Stromal cell of bone marrow (primary cell): Measurements from ENCODE around the gene MAP7D3.
"Not testable (repeated sequence)": the region's sequence is repeated elsewhere in the genome, so short reads cannot be mapped to it uniquely, and the experiment has no call there.

Experiments
- DNase-seq: peaks from one replicate; pipeline ENCODE4 v3.0.0-alpha.2; 2012; ENCODE audit warnings: low read depth

The MAP7D3 gene

DNA sequence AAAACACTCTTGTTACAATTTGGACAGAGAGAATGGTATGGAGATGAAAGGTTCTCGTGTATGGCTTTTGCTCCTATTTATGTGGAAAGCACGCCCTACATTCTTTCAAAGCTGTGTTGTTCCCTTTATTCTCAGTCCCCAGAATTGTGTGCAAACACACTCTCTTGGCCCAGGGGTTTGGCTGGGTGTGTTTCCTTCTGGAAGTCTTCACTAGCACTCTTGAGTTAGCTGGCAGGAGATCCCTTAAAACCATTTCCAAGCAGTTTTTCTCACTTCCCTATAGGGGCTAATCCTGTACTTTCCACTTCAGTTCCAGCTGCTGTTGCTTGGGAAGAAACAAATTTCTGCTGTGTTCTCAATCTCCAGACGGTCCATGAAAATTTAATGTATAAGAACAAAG lies 68.8 kb downstream of the MAP7D3 start:
- DNase-seq, result no peak

DNA sequence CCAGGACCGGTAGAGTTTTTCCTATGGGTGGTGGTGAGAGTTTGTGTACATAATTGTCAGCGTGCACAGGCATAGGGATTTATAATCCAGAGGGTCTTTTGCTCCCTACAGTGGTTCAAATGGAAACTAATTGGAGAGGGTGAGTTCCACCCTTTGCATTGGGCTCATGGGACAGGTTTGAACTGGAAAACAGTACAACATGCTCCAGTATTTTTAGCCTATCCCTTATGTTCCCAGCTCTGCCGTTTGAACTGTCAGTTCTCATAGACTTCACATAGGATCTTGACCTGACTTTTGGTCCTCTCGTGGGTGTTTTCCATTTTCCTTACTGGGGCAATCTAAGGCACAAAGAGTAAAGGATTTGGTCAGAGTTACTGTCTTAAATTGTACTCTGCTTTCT lies 72.1 kb downstream of the MAP7D3 start:
- no peak for DNase-seq

DNA sequence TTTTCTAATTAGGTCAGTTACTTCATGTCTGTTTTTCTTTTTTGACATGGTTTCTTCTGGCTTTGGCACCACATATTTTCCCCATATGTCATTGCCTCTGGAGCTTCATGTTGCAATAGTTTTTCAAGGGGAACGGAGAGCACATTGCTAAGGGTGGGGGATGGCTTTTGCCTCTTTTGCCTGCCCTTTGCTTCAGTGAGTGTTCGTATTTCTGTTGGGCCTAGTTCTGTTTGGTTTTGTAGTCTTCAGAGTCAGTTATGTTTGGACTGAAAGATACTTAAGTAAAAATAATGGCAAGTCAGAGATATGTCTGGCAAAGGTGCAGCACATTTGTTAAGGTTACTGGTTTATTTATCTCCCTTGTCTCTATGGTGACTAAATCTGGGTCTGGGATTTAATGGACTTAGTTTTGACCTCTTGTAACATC lies 74.8 kb downstream of the MAP7D3 start:
- DNase-seq, result peak; percentile 85

DNA sequence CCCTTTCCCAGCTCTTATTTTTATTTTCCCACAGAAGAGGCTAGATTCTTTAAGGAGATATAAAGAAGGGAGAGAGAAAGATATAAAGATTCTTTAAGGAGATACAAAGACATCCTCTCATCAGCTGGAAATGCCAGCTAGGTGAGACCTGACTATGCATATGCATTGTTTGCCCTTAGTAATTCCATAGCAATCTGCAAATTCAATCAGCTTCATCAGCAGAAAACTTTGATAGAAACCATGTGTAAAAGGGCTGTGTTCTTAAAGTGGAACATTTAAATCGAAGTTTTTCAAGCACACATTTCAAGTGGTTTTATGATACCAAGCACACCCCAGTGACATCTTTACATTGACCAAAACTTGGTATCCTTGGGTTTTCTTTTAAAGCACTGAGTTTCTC lies 79.8 kb downstream of the MAP7D3 start:
- no peak for DNase-seq

DNA sequence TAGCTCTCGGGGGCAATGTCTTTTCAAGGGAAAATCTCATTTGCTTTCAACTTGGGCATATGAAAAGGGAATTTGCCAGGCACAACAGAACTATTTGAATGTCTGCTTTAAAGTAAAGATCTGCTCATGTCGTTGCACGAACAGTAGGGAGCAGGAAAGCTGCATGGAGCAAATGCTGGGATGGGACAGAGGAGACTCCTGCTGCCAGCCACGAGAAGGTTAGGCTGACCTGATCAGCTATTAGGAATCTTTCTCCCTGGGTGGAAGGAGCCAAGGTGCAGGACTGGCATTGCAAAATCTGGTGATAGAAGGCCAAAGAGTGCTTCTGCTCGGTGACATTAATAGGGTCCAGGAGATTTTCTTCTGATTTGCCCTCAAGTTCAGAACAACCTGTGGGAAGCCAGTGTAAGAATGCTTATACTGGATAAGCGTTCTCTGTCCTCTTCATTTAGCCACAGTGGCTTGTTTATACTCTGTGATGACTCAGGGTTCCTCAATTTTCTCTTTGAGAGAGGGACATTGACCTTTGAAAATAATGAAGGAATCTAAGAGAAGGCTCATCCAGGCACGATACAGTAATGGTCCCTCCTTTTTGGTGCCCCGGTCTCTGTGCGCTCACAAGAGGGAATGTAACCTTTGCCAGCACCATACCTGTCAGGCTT lies 80.9 kb downstream of the MAP7D3 start:
- DNase-seq, result no peak

DNA sequence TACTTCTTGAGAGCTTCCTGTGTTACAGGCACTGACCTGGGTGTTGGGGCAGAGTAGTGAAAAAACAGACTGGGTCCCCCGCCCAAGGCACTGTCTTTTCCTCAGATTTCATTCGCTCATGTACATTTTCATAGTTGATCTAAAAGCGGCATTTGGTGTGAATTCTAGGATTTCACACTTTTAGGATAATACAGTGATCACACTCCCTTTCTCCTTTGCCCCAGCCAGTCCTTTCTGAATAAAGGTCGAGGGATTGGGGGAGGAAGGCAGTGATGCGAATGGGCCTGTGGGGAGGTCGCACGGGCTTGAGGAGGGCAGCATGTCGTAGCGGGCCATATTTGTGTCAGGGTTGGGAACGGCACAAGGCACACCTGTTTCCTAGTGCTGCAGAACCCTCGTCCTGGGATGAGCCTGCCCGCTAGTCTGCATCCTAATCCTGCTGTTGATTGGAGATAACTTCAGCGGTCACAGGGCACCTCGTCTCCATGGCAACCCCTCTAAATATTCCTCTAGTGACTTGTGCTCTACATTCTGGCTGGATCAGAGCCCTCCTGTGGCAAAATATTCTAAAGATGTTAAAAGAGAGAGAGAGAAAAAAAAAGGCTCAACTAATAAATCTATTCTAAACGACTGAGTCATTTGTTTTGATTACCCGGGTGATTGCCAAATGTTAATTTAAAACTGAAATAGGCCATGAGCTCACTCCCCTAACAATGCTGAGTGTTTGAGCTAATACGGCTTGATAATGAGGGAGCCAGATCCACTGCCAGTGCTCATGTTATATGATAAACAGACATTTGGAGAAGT lies 82.1 kb downstream of the MAP7D3 start:
- DNase-seq, result peak; percentile 80

DNA sequence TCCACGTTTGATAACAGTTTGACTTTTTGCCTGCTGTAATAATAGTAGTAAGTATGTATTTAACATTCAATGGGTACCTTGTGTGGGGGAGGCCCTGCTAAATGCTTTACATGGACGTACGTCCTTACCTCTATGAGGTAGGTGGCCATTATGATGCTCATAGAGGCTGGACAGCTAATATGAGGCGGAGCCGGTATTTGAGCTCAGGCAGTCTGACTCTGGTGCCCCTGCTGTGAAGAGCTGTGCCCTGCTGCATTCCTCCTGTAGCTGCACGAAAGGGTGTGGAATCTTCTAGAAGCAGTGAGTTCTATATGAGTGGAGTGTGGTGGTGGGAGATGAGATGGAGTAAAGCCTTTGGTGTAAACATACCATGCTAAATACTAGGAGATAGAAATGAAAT lies 83.2 kb downstream of the MAP7D3 start:
- not testable (repeated sequence) for DNase-seq

DNA sequence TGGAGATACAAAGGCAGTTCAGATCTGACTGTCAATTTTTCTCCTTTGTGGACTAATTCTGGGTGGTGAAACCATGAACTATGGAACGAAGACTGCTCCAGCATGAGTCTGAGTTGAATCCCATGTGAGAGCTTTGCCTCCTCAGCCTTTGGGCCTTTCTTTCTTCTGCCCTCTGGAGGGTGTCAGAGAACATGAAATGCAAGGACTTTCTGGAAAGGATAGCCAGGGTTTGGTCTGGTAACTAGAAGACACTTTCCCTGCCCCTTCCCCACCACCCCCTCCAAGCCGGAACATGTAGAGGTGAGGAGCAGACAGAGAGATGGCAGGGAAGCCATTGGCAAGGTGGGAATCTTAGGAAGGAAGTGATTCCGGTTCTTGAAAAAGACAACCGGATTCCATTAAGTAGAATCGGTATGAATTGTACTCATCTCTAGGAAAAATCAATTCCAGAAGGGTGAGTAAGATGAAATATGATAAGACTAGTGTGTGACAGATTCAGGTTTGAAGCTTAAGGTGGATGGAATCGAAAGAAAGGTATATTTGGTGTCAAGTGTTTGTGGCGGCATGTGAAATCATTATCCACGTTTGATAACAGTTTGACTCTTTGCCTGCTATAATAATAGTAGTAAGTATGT lies 84.9 kb downstream of the MAP7D3 start:
- DNase-seq, result peak; percentile 44

DNA sequence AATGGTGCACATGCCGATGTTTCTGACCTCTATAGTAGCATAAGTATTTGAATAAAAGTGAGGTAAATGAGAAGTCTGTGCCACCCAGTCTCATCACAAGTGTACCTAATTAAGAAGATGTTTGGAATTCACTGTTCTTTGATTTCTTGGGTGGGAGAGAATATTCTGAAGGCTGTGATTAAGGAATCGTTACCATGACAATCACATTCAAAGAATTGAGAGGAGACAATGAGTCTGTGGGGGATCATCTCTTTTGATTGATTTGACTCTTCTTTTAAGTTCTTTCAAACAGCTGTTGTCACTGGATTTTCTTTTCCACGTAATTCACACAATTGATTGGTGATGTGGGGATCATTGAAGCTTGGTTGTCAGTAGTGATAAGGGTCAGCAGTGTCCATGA lies 85.8 kb downstream of the MAP7D3 start:
- DNase-seq, result no peak

DNA sequence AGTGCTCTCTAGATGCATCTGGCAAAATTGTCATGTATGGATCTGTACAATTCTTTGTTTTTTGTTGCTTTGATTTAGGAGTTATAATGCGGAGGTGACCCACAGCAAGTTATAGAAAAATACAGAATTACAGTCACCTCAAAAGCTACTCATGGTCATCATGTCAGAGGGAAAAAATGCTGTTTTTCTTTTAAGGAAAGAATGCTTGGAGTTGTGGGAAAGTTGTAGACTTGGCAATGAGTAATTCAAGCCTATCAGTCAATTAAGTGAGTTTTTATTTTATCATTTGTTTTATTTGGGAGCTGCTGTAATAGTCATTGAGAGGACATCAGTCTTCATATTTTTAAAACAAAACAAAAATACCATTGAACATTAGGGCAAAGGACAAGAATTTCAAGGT lies 87.5 kb downstream of the MAP7D3 start:
- no peak for DNase-seq
